ENCODE data around the gene CNOT1. TPM values are rescaled to one million over a fixed set of nuclear protein-coding genes. Genes with fewer than 3 reads are reported as not detected.

The CNOT1 gene
- total and polyA plus RNA-seq, 10 donors: 51.5 to 199 (median 180) TPM

- Histone ChIP-seq H3K27me3 (replicated peaks in 1 of 7) (peaks cover 5 to 52% (median 18%) of the 10 kb centered on the region in 7 donors), H3K27ac (no peak overlapping the region), H3K4me3 (peak overlapping the region; percentile 23 to 68 (median 32)), H3K9me3 (no peaks in the 10 kb centered on the region), H3K4me1 (peaks cover 13 to 33% (median 24%) of the 10 kb centered on the region in 6 donors), H3K36me3 (peaks cover 0 to 8% (median 0%) of the 10 kb centered on the region in 6 donors)
- TF ChIP-seq POLR2A (IDR thresholded peaks at IDR 0.05) (no peak), POLR2AphosphoS5 (IDR thresholded peaks at IDR 0.05) (no peak), CTCF (IDR thresholded peaks at IDR 0.05 in 8 of 11, conservative IDR thresholded peaks at IDR 0.05 in 3 of 11) (no peak)
- intact Hi-C loops (cut with DNase I; ENCODE audit: low total_unique reads): no loop called here
- WGBS, 5 donors: 7 to 30% (median 9%) methylated on average over 21 to 36 of the region's 36 CpGs
- DNase-seq: peak; percentile 69
Observed at GRCh38 chr16:58500430-58501241, 129.0 kb downstream of the CNOT1 start.

GRCh38 chr16:58499615-58500351 lies 129.8 kb downstream of the CNOT1 start, which contains the start of gene NDRG4:
TSS of gene NDRG4 (plus strand) at chr16:58500143. CDS start at chr16:58500249, 106 bp downstream.
- TF ChIP-seq POLR2AphosphoS5 (IDR thresholded peaks at IDR 0.05) (peak in 1 of 3 donors; percentile 18), POLR2A (IDR thresholded peaks at IDR 0.05) (no peak)
- H3K36me3 ChIP-seq: peaks cover 0 to 8% (median 0%) of the 10 kb centered on the region in 6 donors
- H3K27ac ChIP-seq: no peak within 1 kb of the TSS
- intact Hi-C loops (cut with DNase I; ENCODE audit: low total_unique reads): no loop called here
- H3K4me1 ChIP-seq: peaks cover 13 to 40% (median 24%) of the 10 kb centered on the region in 6 donors
- no peaks in the 10 kb centered on the region for H3K9me3 ChIP-seq
- peak; percentile 83 for DNase-seq
- peaks cover 5 to 52% (median 18%) of the 10 kb centered on the region in 7 donors for H3K27me3 ChIP-seq (replicated peaks in 1 of 7)
- H3K4me3 ChIP-seq: peak within 1 kb of the TSS in 7 of 8 donors; percentile 23 to 68 (median 32)
- 25 to 49% (median 39%) methylated on average over 19 to 24 of the region's 24 CpGs for WGBS, 5 donors

GRCh38 chr16:58499092-58499511 lies 130.5 kb downstream of the CNOT1 start:
- H3K36me3 ChIP-seq: peaks cover 0 to 4% (median 0%) of the 10 kb centered on the region in 6 donors
- peaks cover 5 to 49% (median 18%) of the 10 kb centered on the region in 7 donors for H3K27me3 ChIP-seq (replicated peaks in 1 of 7)
- intact Hi-C loops (cut with DNase I; ENCODE audit: low total_unique reads): no loop called here
- H3K4me3 ChIP-seq: no peak overlapping the region
- H3K9me3 ChIP-seq: no peaks in the 10 kb centered on the region
- peaks cover 13 to 40% (median 24%) of the 10 kb centered on the region in 6 donors for H3K4me1 ChIP-seq
- WGBS, 5 donors: 65 to 86% (median 82%) methylated on average over 7 to 10 of the region's 10 CpGs
- H3K27ac ChIP-seq: no peak overlapping the region
- TF ChIP-seq POLR2A (IDR thresholded peaks at IDR 0.05): no peak
- no peak for TF ChIP-seq CTCF (IDR thresholded peaks at IDR 0.05 in 8 of 11, conservative IDR thresholded peaks at IDR 0.05 in 3 of 11)
- no peak for TF ChIP-seq POLR2AphosphoS5 (IDR thresholded peaks at IDR 0.05)
- peak; percentile 70 for DNase-seq

GRCh38 chr16:58498341-58499091 lies 131.1 kb downstream of the CNOT1 start:
- H3K27ac ChIP-seq: no peak overlapping the region
- TF ChIP-seq CTCF (IDR thresholded peaks at IDR 0.05 in 8 of 11, conservative IDR thresholded peaks at IDR 0.05 in 3 of 11): no peak
- TF ChIP-seq POLR2A (IDR thresholded peaks at IDR 0.05): no peak
- no peak for TF ChIP-seq POLR2AphosphoS5 (IDR thresholded peaks at IDR 0.05)
- H3K36me3 ChIP-seq: no peaks in the 10 kb centered on the region
- 70 to 81% (median 75%) methylated on average over 6 to 9 of the region's 9 CpGs for whole genome bisulfite sequencing, 5 donors
- H3K9me3 ChIP-seq: no peaks in the 10 kb centered on the region
- peaks cover 13 to 40% (median 24%) of the 10 kb centered on the region in 6 donors for H3K4me1 ChIP-seq
- peaks cover 5 to 43% (median 18%) of the 10 kb centered on the region in 7 donors for H3K27me3 ChIP-seq (replicated peaks in 1 of 7)
- intact Hi-C loops (cut with DNase I; ENCODE audit: low total_unique reads): no loop called here
- no peak overlapping the region for H3K4me3 ChIP-seq
- peak; percentile 68 for DNase-seq

Data from spleen (tissue), 11 donors.